HG02763 (cell line): ENCODE results near the gene ADARB2.

Experiments
- ATAC-seq: cut with Tn5 transposase; IDR thresholded peaks from one replicate; pipeline ENCODE4 v1.9.1; 2021; ENCODE audit warnings: mild to moderate bottlenecking, moderate library complexity; ENCODE audit not compliant: unreplicated experiment

The ADARB2 gene

DNA sequence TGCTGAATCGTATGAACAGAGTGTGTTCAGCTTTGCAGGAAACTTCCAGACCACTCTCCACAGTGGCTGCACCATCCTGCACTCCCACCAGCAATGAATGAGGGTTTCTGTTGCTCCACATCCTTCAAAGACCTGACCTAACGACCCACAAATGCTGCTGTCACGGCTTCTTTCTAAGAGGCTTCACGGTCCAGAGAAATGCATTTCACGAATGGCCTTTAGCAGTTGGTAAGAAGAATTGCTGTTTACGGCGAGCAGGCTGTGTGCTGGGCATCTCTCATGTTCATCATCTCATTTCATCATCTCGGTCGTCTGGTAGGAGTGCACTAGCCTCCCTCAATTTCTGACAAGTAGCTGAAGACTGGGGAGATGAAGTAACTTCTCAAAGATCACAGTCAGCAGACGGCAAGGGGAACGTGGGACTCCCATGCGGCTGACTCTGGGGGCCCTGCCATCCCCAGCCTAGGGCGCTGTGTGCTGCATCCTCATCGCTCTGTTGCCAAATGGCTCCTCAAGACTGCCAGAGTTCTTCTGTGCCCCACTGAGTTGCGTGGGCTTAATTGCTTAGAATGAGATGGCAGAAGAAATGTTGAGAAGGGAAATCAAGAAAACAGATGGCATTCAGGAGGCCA, 72.9 kb downstream of the ADARB2 start:
- ATAC-seq, result no peak

- ATAC-seq, result no peak
Measured at GRCh38 chr10:1663226-1663625, 74.1 kb downstream of the ADARB2 start.

DNA sequence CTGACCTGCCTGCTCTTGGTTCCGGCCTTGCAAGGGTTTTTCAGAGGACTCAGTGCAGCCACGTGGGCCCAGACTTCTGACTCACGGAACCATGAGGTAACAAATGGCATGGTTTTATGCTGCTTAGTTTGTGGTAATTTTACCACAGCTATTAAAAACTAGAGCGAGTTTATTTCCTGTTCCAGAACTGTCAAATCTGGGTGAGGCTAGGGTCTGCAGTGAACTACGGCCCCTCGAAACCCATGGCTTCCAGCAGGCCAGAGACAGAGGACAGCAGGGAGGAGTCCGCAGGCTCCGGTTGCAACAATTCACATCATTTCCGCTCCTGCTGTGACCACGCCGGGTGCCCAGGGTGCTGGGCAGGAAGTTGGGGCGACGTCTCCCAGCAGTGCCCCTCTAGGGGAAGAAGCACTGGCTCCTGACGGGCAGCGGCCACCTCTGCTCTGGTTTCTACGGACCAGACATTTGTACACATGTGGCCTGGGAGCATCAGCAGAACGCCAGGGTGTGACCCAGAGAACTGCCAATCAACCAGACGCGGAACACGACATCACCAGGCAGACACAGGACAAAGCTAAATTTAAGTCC, 74.8 kb downstream of the ADARB2 start:
- peak; percentile 14 for ATAC-seq

DNA sequence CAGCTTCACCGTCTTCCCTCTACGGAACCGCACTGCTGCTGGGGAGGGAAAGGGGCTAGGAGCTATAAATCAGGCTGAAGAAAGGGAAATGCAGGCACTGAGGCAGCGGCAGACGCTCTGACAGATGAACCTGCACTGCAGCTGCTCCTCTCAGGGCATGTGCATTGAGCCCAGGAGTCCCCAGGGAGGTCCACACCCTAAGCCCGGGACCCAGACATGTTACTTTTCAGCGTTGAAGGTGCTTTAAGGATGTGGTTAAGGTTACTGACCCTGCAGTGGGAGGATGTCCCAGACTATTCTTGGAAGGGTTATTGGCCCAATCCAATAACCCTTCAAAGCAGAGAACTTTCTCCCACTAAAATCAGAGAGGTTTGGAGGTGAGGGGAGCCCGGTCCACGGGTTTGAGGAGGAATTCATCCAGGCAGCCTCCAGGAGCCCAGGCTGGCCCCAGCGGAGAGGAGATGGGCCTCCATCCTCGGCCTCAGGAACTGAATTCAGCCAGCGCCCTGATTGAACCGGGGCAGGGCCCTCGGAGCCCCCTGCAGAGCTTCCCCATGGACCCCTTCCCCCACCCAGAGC, 75.4 kb downstream of the ADARB2 start:
- ATAC-seq, result peak; percentile 73

DNA sequence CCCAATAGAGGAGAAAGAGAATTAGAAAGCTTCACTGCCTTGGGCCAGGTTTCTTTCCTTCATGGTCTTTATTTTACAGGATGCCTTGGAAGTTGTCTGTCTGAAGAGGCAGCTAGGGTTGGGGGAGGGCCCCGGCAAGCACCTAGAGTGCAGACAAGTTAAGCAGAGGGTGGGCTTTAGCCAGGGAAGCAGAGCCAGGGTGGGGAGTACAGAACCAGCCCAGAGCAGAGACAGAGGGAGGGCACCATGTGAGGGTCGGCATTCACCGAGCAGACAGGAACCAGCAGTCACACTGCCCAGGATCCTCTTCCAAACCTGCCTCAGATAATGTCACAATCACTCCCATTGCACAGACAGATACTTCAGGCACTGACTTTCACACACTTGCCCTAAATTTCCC, 75.9 kb downstream of the ADARB2 start:
- no peak for ATAC-seq

DNA sequence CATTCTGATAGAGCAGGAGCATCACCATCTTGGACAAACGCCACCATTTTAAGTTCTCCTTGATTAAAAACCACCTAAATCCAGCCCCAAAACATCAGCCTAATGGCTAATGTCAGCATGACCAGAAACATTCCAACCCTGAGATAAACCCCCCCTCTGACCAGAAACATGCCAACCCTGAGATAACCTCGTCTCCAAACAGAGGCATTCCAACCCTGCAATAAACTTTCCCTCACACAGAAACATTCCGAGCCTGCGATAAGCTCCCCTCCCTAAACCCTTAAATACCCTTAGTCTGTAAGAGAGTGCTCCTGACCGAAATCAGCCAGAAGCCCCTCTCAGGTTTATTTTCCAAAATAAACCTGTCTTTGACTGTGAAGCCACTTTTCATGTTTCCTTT, 76.5 kb downstream of the ADARB2 start:
- no peak for ATAC-seq

- no peak for ATAC-seq
Measured at GRCh38 chr10:1660386-1660785, 76.9 kb downstream of the ADARB2 start.

DNA sequence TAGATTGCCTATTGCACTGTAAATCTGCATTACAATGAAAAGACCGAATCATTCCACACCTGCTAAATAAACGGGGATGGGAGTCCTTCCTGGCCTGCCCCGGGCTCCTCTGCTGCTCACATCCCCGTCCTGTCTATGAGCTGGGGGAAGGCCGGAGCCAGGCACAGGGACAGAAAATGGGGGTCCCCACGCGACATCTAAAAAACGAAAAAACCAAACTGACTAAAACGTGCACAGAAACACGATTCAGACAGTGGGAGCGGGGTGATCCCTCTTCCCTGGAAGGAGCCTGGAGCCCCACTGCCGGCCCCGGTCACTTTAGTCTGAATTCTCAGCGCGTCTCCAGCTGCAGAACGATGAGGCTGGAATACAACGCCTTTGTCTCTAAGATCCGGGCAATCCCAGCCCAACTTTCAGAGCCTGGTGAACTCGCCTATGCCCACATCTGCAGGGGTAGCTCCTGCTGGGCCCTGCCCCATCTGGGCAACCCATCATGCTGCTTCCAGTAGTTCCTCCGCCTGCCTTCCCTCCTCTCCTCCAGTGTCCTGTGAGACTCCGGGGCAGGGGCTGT, 78.0 kb downstream of the ADARB2 start:
- no peak for ATAC-seq

GRCh38 chr10:1658658-1659057, 78.7 kb downstream of the ADARB2 start:
- ATAC-seq, result no peak

- no peak for ATAC-seq
Measured at GRCh38 chr10:1657479-1657878, 79.8 kb downstream of the ADARB2 start.

- ATAC-seq, result no peak
Measured at GRCh38 chr10:1655367-1655766, 82.0 kb downstream of the ADARB2 start.

DNA sequence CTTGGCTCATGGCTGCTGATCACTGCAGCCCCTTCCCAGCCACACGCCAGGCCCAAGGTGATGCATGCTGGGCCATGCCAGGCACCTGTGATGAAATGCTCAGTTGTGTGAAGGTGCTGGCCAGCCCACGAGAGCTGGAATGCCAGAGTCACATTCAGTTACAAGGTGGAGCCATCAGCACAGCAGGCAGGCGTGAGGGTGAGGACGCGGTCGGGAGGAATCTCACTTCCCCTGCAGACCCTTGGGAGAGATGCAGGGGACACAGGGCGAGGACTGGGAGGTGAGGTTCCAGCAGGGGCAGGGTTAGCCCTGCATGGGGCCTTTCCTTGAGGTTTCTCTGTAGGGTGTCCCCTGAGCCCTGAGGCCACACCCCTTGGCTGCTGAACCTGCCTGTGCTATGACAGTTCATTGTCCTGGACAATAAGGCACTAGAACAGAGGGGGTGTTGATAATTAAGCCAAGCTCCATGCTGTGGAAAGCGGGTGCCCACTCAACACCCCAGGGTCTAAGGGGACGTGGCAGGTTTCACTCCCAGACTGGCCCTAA, 82.4 kb downstream of the ADARB2 start:
- no peak for ATAC-seq

- no peak for ATAC-seq
Measured at GRCh38 chr10:1654247-1654646, 83.1 kb downstream of the ADARB2 start.

DNA sequence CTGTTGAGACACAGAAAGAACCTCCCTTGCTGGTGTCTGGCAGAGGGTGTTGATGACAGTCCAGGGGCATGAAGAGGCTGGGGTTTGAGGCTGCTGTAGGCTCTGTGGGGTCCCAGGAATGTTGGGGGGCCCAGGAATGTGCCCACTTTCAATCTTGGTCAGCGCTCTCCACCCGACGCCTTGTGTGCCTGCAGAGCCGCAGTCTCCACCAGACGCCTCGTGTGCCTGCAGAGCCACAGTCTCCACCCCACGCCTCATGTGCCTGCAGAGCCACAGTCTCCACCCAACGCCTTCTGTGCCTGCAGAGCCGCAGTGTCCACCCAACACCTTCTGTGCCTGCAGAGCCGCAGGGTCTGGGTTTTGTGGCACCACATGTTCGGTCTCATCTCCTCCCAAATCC, 84.0 kb downstream of the ADARB2 start:
- no peak for ATAC-seq

DNA sequence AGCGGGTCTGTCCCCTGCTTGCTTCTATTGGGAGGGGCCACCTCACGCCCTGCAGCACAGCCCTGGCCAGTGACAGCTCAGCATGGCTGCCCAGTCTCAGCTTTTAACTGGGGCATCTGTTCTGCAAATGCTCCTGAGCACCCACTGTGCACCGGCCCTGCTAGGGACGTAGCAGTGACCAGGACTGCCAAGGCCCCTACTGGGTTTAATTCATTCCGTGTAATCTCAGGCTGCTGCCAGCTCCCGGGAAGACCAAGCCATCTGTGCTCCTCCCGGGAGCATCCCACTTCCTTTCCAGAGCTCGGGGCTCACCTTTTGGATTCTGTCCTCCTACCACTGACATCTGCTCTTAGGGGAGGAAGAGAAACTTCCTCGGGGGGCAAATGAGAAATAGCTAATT, 85.2 kb downstream of the ADARB2 start:
- ATAC-seq, result no peak

DNA sequence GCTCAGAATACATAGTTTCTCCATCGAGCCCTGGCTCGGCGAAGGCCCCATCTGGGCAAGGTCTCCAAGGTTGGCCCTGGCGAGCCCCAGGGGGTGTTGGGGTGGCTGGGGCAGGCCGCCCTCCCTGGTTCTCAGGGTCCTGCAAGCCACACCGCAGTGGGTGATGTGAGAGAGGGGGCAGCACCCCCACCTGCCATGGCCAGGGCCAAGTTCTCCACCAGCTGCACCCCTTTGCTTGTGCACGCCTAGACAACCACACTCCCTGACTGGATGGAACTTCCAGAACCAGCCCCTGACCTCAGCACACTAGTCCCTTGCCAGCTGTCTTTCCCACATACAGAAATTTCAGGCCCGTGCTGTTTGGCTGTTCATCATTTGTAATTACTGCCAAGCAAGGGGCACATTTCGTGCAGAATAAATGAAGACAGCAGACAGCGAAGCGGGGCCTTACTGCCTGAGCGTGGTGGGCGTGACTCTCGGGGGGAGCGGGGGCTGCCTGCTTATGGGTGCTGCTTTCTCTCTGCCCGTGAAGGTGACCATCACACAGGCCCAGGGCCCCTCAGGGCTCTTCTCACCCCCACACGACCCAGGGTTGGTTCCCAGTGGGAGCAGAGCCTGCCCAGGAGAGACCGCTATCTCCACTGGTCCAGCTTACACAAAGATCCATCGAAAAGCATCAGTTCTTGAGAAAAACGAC, 85.9 kb downstream of the ADARB2 start:
- no peak for ATAC-seq

DNA sequence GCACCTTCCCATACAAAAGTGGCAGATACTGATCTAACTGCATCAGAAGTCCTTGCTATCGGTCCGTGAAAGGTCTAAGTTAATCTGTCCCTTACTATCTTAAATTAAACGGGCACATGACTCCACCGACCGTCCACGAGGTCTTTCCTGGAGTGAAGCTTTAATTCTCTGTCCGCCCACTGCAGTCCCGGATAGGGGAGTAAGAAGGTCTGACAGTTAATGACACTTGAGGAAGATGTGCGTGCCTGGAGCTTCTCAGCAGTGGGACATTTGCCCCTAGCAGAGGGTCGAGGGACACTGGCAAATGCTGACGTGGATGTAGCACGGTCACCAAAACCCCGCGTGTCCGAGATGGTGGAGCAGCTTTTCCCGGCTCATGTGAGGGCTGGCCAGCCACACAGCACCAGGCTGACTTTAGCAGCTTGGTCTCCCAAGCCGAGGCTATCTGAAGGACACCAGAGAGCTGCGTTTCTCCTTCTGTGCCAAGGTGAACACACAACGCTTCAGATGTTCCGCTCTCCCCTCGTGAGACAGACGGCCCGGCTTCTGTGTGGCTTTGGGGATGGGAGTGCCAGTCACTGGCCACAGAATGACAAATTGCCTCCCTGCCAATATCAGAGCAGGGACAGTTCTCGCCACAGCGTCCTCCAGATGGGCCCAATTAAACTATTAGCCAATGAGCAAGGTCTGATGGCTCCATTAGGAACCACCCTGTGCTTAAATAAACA, 86.6 kb downstream of the ADARB2 start:
- no peak for ATAC-seq

- peak; percentile 50 for ATAC-seq
Measured at GRCh38 chr10:1648648-1649047, 88.7 kb downstream of the ADARB2 start.

DNA sequence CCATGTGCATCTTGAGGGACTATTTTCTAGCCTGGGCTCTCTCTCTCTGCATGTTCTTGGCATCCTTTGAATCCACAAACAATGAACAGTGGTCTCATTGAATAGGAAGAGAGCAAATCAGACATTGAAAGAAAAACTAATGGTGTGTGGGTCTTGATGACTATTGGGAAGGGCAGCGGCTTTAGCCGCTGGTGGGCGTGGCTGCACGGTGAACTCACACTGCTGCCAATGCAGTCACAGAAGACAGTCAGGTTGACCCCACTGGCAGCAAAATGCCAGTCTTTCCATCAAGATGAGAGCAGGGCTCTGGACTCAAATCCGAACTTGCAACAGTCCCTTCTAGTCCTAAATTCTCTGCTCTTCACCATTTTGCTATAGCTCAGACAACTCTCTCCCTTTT, 91.0 kb downstream of the ADARB2 start:
- no peak for ATAC-seq

- no peak for ATAC-seq
Measured at GRCh38 chr10:1645896-1646295, 91.4 kb downstream of the ADARB2 start.

- no peak for ATAC-seq
Measured at GRCh38 chr10:1644191-1644711, 93.1 kb downstream of the ADARB2 start.
